ENCODE measurements around the gene CRYBG3. TPM values are rescaled to one million over a fixed set of nuclear protein-coding genes. Genes with fewer than 3 reads are reported as not detected.

Gene CRYBG3
- total and polyA plus RNA-seq, 2 of the 13 experiments (the other 11 are each of a cell fraction or from before 2014, with no cell fraction given): 3.8 to 15.9 TPM

DNA sequence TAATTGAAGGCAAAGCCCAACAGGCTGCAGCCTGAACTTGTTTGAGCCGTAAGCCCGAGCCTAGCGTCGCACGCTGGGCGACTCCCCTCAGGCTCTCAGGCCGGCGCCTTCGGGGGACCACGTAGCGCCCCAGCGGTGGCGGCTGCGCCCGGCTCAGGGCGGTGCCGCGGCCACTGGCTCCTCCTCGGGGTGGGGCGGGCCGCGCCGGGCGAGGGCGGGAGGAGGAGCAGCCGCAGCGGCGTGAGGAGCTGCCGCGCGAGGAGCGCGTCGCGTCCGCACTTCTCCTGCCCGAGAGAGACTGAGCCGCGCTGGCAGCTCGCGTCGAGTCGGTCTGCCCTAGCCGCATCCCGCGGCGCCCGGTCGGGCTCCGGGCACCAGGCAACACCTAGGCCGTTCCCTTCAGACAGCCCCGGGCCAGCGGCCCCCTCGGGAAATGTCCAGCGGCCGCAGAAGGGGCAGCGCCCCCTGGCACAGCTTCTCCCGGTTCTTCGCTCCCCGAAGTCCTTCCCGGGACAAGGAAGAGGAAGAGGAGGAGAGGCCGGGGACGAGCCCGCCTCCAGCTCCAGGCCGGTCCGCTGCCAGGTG is at the start of gene CRYBG3 (continued):
- TF ChIP-seq, protein P1, sequence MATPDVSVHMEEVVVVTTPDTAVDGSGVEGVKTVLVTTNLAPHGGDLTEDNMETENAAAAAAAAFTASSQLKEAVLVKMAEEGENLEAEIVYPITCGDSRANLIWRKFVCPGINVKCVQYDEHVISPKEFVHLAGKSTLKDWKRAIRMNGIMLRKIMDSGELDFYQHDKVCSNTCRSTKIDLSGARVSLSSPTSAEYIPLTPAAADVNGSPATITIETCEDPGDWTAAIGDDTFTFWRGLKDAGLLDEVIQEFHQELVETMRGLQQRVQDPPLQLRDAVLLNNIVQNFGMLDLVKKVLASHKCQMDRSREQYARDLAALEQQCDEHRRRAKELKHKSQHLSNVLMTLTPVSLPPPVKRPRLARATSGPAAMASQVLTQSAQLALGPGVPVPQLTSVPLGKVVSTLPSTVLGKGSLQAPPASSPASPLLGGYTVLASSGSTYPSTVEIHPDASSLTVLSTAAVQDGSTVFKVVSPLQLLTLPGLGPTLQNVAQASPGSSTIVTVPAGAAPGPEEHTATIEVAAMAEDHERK (CRISPR knock-in tag; IDR thresholded peaks at IDR 0.05; ENCODE audit: low read depth): no peak
- TF ChIP-seq, protein P2, sequence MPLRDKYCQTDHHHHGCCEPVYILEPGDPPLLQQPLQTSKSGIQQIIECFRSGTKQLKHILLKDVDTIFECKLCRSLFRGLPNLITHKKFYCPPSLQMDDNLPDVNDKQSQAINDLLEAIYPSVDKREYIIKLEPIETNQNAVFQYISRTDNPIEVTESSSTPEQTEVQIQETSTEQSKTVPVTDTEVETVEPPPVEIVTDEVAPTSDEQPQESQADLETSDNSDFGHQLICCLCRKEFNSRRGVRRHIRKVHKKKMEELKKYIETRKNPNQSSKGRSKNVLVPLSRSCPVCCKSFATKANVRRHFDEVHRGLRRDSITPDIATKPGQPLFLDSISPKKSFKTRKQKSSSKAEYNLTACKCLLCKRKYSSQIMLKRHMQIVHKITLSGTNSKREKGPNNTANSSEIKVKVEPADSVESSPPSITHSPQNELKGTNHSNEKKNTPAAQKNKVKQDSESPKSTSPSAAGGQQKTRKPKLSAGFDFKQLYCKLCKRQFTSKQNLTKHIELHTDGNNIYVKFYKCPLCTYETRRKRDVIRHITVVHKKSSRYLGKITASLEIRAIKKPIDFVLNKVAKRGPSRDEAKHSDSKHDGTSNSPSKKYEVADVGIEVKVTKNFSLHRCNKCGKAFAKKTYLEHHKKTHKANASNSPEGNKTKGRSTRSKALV (CRISPR knock-in tag; IDR thresholded peaks at IDR 0.05): no peak
- TF ChIP-seq ZNF329 (CRISPR knock-in tag; IDR thresholded peaks at IDR 0.05; ENCODE audit: low read depth): peak; percentile 53; the same call in 1 of the 2 replicates
- no peak for TF ChIP-seq ZNF850 (CRISPR knock-in tag; conservative IDR thresholded peaks at IDR 0.05)
- no peak; the same call in 1 of the 2 replicates for TF ChIP-seq YEATS4 (CRISPR knock-in tag; IDR thresholded peaks at IDR 0.05; ENCODE audit: borderline replicate concordance)
- no peak for TF ChIP-seq FOSL1 (CRISPR knock-in tag; IDR thresholded peaks at IDR 0.05; ENCODE audit: borderline replicate concordance)
- TF ChIP-seq RAD21 (CRISPR knock-in tag; IDR thresholded peaks at IDR 0.05): no peak; the same call in none of the 2 replicates
- no peak for TF ChIP-seq SOX6 (IDR thresholded peaks at IDR 0.05)
- peak; percentile 34; the same call in 1 of the 2 replicates for TF ChIP-seq SOX6 (CRISPR knock-in tag; IDR thresholded peaks at IDR 0.05)
- peak; percentile 77 for TF ChIP-seq AGO2 (optimal IDR thresholded peaks at IDR 0.05; ENCODE audit: low read depth, low read length)
- TF ChIP-seq ZBTB20 (CRISPR knock-in tag; IDR thresholded peaks at IDR 0.05; ENCODE audit: borderline replicate concordance, low read depth): peak; percentile 26; the same call in 1 of the 2 replicates
- TF ChIP-seq, protein P3, sequence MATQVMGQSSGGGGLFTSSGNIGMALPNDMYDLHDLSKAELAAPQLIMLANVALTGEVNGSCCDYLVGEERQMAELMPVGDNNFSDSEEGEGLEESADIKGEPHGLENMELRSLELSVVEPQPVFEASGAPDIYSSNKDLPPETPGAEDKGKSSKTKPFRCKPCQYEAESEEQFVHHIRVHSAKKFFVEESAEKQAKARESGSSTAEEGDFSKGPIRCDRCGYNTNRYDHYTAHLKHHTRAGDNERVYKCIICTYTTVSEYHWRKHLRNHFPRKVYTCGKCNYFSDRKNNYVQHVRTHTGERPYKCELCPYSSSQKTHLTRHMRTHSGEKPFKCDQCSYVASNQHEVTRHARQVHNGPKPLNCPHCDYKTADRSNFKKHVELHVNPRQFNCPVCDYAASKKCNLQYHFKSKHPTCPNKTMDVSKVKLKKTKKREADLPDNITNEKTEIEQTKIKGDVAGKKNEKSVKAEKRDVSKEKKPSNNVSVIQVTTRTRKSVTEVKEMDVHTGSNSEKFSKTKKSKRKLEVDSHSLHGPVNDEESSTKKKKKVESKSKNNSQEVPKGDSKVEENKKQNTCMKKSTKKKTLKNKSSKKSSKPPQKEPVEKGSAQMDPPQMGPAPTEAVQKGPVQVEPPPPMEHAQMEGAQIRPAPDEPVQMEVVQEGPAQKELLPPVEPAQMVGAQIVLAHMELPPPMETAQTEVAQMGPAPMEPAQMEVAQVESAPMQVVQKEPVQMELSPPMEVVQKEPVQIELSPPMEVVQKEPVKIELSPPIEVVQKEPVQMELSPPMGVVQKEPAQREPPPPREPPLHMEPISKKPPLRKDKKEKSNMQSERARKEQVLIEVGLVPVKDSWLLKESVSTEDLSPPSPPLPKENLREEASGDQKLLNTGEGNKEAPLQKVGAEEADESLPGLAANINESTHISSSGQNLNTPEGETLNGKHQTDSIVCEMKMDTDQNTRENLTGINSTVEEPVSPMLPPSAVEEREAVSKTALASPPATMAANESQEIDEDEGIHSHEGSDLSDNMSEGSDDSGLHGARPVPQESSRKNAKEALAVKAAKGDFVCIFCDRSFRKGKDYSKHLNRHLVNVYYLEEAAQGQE (IDR thresholded peaks at IDR 0.05; ENCODE audit: borderline replicate concordance in 1 of 2, low read depth in 1 of 2, low read length in 2 of 2): no peak
- TF ChIP-seq, protein P4, sequence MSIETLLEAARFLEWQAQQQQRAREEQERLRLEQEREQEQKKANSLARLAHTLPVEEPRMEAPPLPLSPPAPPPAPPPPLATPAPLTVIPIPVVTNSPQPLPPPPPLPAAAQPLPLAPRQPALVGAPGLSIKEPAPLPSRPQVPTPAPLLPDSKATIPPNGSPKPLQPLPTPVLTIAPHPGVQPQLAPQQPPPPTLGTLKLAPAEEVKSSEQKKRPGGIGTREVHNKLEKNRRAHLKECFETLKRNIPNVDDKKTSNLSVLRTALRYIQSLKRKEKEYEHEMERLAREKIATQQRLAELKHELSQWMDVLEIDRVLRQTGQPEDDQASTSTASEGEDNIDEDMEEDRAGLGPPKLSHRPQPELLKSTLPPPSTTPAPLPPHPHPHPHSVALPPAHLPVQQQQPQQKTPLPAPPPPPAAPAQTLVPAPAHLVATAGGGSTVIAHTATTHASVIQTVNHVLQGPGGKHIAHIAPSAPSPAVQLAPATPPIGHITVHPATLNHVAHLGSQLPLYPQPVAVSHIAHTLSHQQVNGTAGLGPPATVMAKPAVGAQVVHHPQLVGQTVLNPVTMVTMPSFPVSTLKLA (IDR thresholded peaks at IDR 0.05): no peak
- TF ChIP-seq ZNF772 (CRISPR knock-in tag; IDR thresholded peaks at IDR 0.05): peak; percentile 83; the same call in 1 of the 2 replicates
- TF ChIP-seq ELF4 (CRISPR knock-in tag; IDR thresholded peaks at IDR 0.05; ENCODE audit: borderline replicate concordance): no peak
- no peak for TF ChIP-seq RAD51 (IDR thresholded peaks at IDR 0.05; ENCODE audit: borderline replicate concordance)
